Right ventricle myocardium superior (tissue), 1 donor: ENCODE measurements around the gene STRA6. TPM values are rescaled to one million over a fixed set of nuclear protein-coding genes. Genes with fewer than 3 reads are reported as not detected.

Experiments used
- ATAC-seq: fragments of 200-7000 bp; cut with Tn5 transposase; one replicate; pipeline ENCODE4 v1.9.1; 2020; ENCODE audit warnings: mild to moderate bottlenecking; ENCODE audit not compliant: poor library complexity
- DNase-seq: peaks from one replicate; pipeline ENCODE4 v3.0.0-alpha.2; 2020
- intact Hi-C: fragments of 100-400 bp; cut with DNase I; formaldehyde crosslinking; loops from one replicate; pipeline ENCODE4 v1.11.2; 2022
- total RNA-seq: library from RNA; stranded (reverse); fragmentation: NEBNext Ultra II Directional; extraction: Animal tissue kit (Norgen Biotek cat#: 25700); gene quantifications from one replicate; pipeline ENCODE4 v1.2.1, GENCODE V29; 2021
- donor health status: DM: no; HTN: yes; CAD: no; lungs with severe emphysema.

The STRA6 gene
- total RNA-seq, 1 donor from 2014 or later = not detected

GRCh38 chr15:74231475-74231874 is 28.9 kb upstream of the STRA6 start:
- no peak for DNase-seq
- no peak for ATAC-seq
- intact Hi-C loops = no loop called here

GRCh38 chr15:74229686-74230085 is 27.1 kb upstream of the STRA6 start:
- intact Hi-C loops = no loop called here
- DNase-seq (no peak), ATAC-seq (no peak)

GRCh38 chr15:74228723-74229081 is 26.1 kb upstream of the STRA6 start:
- DNase-seq = no peak
- intact Hi-C loops = no loop called here
- no peak for ATAC-seq

- intact Hi-C loops = no loop called here
- ATAC-seq = no peak
- DNase-seq = peak; percentile 51
Measured at GRCh38 chr15:74227968-74228722, 25.6 kb upstream of the STRA6 start.

GRCh38 chr15:74226761-74227540 is 24.4 kb upstream of the STRA6 start:
- ATAC-seq (no peak), DNase-seq (no peak)
- intact Hi-C loops = no loop called here

GRCh38 chr15:74225928-74226327 is 23.3 kb upstream of the STRA6 start:
- no peak for ATAC-seq

GRCh38 chr15:74222240-74223119 is 19.9 kb upstream of the STRA6 start:
- intact Hi-C loops = no loop called here
- DNase-seq (no peak), ATAC-seq (no peak)

More at GRCh38 chr15:74225928-74226327, 23.3 kb upstream of the STRA6 start:
- no peak for DNase-seq
- intact Hi-C loops = no loop called here

GRCh38 chr15:74221399-74222239 is 19.0 kb upstream of the STRA6 start:
- intact Hi-C loops = no loop called here
- DNase-seq (no peak), ATAC-seq (no peak)

GRCh38 chr15:74220475-74221248 is 18.1 kb upstream of the STRA6 start:
- DNase-seq (no peak), ATAC-seq (no peak)
- intact Hi-C loops = no loop called here

GRCh38 chr15:74217907-74218885 is 15.6 kb upstream of the STRA6 start:
- intact Hi-C loops = no loop called here
- ATAC-seq (no peak), DNase-seq (no peak)

GRCh38 chr15:74216949-74217348 is 14.4 kb upstream of the STRA6 start:
- no peak for DNase-seq
- ATAC-seq = no peak

GRCh38 chr15:74215958-74216357 is 13.4 kb upstream of the STRA6 start:
- intact Hi-C loops = no loop called here
- ATAC-seq (no peak), DNase-seq (no peak)

More at GRCh38 chr15:74216949-74217348, 14.4 kb upstream of the STRA6 start:
- intact Hi-C loops = no loop called here

GRCh38 chr15:74214324-74215021 is 11.9 kb upstream of the STRA6 start:
- intact Hi-C loops = no loop called here
- ATAC-seq (no peak), DNase-seq (no peak)

- DNase-seq = no peak
- intact Hi-C loops = no loop called here
- ATAC-seq = no peak
Measured at GRCh38 chr15:74213858-74214284, 11.3 kb upstream of the STRA6 start.

GRCh38 chr15:74212494-74212893 is 9.9 kb upstream of the STRA6 start:
- ATAC-seq (no peak), DNase-seq (no peak)
- intact Hi-C loops = no loop called here

GRCh38 chr15:74211656-74212055 is 9.1 kb upstream of the STRA6 start:
- intact Hi-C loops = no loop called here

More at GRCh38 chr15:74211656-74212055, 9.1 kb upstream of the STRA6 start:
- ATAC-seq (no peak), DNase-seq (no peak)
